Panc1 (cell line): ENCODE measurements around the gene CISD1. TPM values are rescaled to one million over a fixed set of nuclear protein-coding genes. Genes with fewer than 3 reads are reported as not detected.

ENCODE experiments used
- ATAC-seq: fragments of 200-7000 bp; cut with Tn5 transposase; 2 replicates; pipeline ENCODE4 v1.9.1; 2020; ENCODE audit warnings: mild to moderate bottlenecking, moderate library complexity
- BruUV-seq: library from RNA; stranded (reverse); fragments of 400-500 nt; replicated peaks from 2 replicates; lab custom pipeline; 2021; lab: Mats Ljungman, UMichigan
- CTCF ChIA-PET: fragments of 300-600 bp; sonication (Branson Sonifier 250); formaldehyde crosslinking; loops from one replicate; lab custom pipeline; 2022; ENCODE audit warnings: antibody characterized with exemption; lab: Charles Lee
- POLR2A ChIA-PET: fragments of 300-600 bp; sonication (Branson Sonifier 250); formaldehyde crosslinking; loops from one replicate; lab custom pipeline; 2022; ENCODE audit warnings: antibody characterized with exemption; lab: Charles Lee
- DNase-seq: peaks from one replicate; pipeline ENCODE4 v3.0.0-alpha.2; 2010; ENCODE audit warnings: low read depth, low spot score
- H3K27ac ChIP-seq: 2 replicates; pipeline ENCODE4 v1.5.1; 2011; ENCODE audit warnings: mild to moderate bottlenecking, low read length, inconsistent platforms
- H3K27me3 ChIP-seq: fragments of 200-500 bp; sonication (Bioruptor generic); 2 replicates; pipeline ENCODE4 v1.6.0; 2014; ENCODE audit warnings: low read length, inconsistent platforms; ENCODE audit not compliant: control insufficient read depth, insufficient read depth
- H3K36me3 ChIP-seq: fragments of 200-500 bp; sonication (Bioruptor generic); 2 replicates; pipeline ENCODE4 v1.5.1; 2014; ENCODE audit warnings: inconsistent platforms, mild to moderate bottlenecking, low read length, moderate library complexity; ENCODE audit not compliant: control insufficient read depth, insufficient read depth
- H3K4me1 ChIP-seq: 2 replicates; pipeline ENCODE4 v1.5.1; 2011; ENCODE audit warnings: inconsistent platforms, mild to moderate bottlenecking, low read length, moderate library complexity; ENCODE audit not compliant: control insufficient read depth, insufficient read depth
- H3K4me3 ChIP-seq, 2 experiments: 2 replicates each; pipeline ENCODE4 v1.5.1; 2011 to 2012; ENCODE audit warnings: low read depth in 2 of 2, low read length in 2 of 2, mild to moderate bottlenecking in 2 of 2, inconsistent platforms in 1 of 2, moderate library complexity in 1 of 2
- H3K9me3 ChIP-seq: fragments of 200-500 bp; sonication (Bioruptor generic); 2 replicates; pipeline ENCODE4 v1.5.1; 2014; ENCODE audit warnings: low read depth, mild to moderate bottlenecking, inconsistent platforms, low read length, moderate library complexity; ENCODE audit not compliant: control insufficient read depth, insufficient read depth
- CTCF ChIP-seq: fragments of 450-650 bp; IDR thresholded peaks from 2 replicates; pipeline ENCODE4 v1.5.1; 2017; ENCODE audit warnings: mild to moderate bottlenecking
- POLR2AphosphoS5 ChIP-seq: IDR thresholded peaks from 2 replicates; pipeline ENCODE4 v1.6.1; 2012; ENCODE audit warnings: mild to moderate bottlenecking, low read depth, low read length, moderate library complexity
- REST ChIP-seq, 2 experiments: IDR thresholded peaks; 2 replicates each; pipeline ENCODE4 v1.6.1; 2011 to 2012; ENCODE audit warnings: low read depth in 2 of 2, control low read depth in 1 of 2, low read length in 1 of 2, mild to moderate bottlenecking in 1 of 2, moderate library complexity in 1 of 2; ENCODE audit not compliant: insufficient read depth in 1 of 2
- SIN3A ChIP-seq: IDR thresholded peaks from 2 replicates; pipeline ENCODE4 v1.6.1; 2012; ENCODE audit warnings: low read depth, mild to moderate bottlenecking, low read length, moderate library complexity, borderline replicate concordance; ENCODE audit not compliant: insufficient read depth
- TCF7L2 ChIP-seq: IDR thresholded peaks from 2 replicates; pipeline ENCODE4 v1.6.1; 2011; ENCODE audit warnings: mild to moderate bottlenecking, low read depth, low read length, inconsistent platforms
- in situ Hi-C: cut with HindIII; loops from 2 replicates; pipeline ENCODE4 v1.10.0; 2016; ENCODE audit warnings: low sequenced_read_pairs, low pct_unique_long_range_greater_than_20kb
- intact Hi-C: fragments of 100-400 bp; cut with micrococcal nuclease; formaldehyde crosslinking; loops from one replicate; pipeline ENCODE4 v1.10.0; 2022; ENCODE audit not compliant: unreplicated experiment
- total RNA-seq: library from RNA; stranded (reverse); gene quantifications from one replicate; pipeline ENCODE4 v1.2.1, GENCODE V29; 2021; ENCODE audit not compliant: unreplicated experiment

Gene CISD1
- total RNA-seq, 1 experiment from 2014 or later = 64.1 TPM

GRCh38 chr10:58334817-58335305 is 65.9 kb downstream of the CISD1 start, which contains the start of gene UBE2D1:
UBE2D1 (plus strand) TSS chr10:58335006; CDS start chr10:58335202, 196 bp downstream.
- Histone ChIP-seq H3K9me3 (no peaks in the 10 kb centered on the region), H3K4me3 (peak within 1 kb of the TSS; percentile 84 to 93), H3K27ac (peak within 1 kb of the TSS; percentile 76), H3K36me3 (no peaks in the 10 kb centered on the region; the same call in none of the 2 replicates), H3K4me1 (peaks cover 4% of the 10 kb centered on the region; the same call in 1 of the 2 replicates), H3K27me3 (peaks cover 3% of the 10 kb centered on the region; the same call in 1 of the 2 replicates)
- intact Hi-C loops = no loop called here
- no TSS peak for BruUV-seq
- ChIA-PET POLR2A (interaction anchor here (0.6 kb wide), 1 partner anchor 18 kb away, joined by 4 read pairs; no protein-coding TSS in a partner anchor), CTCF (no interaction called here)
- in situ Hi-C loops = no loop called here
- DNase-seq (no peak), ATAC-seq (peak; percentile 100)
- TF ChIP-seq POLR2AphosphoS5 (peak; percentile 95), TCF7L2 (peak; percentile 29; the same call in 1 of the 2 replicates), CTCF (peak; percentile 28), SIN3A (peak; percentile 86; the same call in 1 of the 2 replicates), REST (IDR thresholded peaks at IDR 0.05; ENCODE audit: insufficient read depth in 1 of 2, low read depth in 2 of 2, low read length in 1 of 2) (no peak)

- Histone ChIP-seq H3K27me3 (peaks cover 3% of the 10 kb centered on the region; the same call in 1 of the 2 replicates), H3K27ac (peak overlapping the region; percentile 76), H3K9me3 (no peaks in the 10 kb centered on the region), H3K4me1 (peaks cover 4% of the 10 kb centered on the region; the same call in 1 of the 2 replicates), H3K36me3 (no peaks in the 10 kb centered on the region; the same call in none of the 2 replicates), H3K4me3 (peak overlapping the region; percentile 84 to 93)
- TF ChIP-seq POLR2AphosphoS5 = no peak
- in situ Hi-C loops (no loop called here), intact Hi-C loops (no loop called here)
- ChIA-PET POLR2A (no interaction called here), CTCF (no interaction called here)
- peak; percentile 75 for ATAC-seq
- peak; percentile 30 for DNase-seq
- BruUV-seq = no TSS peak
Measured at GRCh38 chr10:58335306-58336005, 66.5 kb downstream of the CISD1 start.
